AG09309 (cell line): ENCODE data around the gene AMIGO1.

Experiments
- DNase-seq: peaks from one replicate; pipeline ENCODE4 v3.0.0-alpha.2; 2010; ENCODE audit warnings: low read depth
- H3K4me3 ChIP-seq: 2 replicates; pipeline ENCODE4 v1.5.1; 2011; ENCODE audit warnings: mild to moderate bottlenecking, low read depth, low read length, moderate library complexity; ENCODE audit not compliant: control insufficient read depth
- TF ChIP-seq, protein P1 (sequence below): IDR thresholded peaks from 2 replicates; pipeline ENCODE4 v1.5.1; 2011; ENCODE audit warnings: mild to moderate bottlenecking, low read depth, low read length, inconsistent platforms; ENCODE audit not compliant: insufficient read depth, control insufficient read depth; ENCODE audit errors: missing control alignments

Gene AMIGO1

DNA sequence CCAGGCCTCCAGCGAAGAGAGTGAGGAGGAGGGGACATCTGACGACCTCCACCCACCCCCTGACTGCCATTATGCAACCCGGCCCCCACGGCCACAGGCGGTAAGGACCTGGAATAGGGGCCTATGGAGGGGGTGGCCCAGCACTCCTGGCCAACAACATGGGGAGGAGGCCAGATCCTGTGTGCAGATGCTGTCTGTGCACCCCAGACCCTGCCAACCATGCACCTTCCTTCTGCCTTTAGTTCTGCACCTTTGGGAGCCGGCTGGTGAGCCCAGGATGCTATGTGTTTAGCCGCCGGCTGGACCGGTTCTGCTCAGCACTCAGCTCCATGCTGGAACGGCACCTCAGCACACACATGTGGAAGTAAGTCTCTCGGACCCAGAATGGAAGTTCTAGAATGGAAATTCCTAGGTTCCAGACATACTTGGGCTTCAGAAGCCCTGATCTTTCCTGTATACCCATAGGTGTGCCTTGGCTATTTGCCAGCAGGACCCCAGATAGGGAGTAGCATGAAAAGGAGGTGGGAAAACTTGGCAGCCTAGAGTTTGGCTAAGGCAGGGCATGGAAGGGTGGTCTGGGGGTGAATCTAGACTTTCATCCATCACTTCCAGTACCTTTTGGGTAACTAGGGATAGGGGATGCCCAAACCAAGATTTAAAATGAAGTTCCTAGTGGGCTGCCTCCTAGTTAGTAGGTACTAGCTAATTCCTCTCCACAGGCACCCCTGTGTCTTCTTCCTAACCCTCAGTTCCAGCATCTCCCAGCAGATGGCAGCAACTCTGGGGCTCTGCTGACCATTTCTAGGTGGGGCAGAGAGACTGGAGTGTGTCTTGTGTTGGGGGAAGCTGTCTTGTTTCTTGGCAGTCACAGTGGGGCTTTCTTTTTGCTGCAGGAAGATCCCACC lies 19.2 kb downstream of the AMIGO1 start:
- TF ChIP-seq, protein P1, sequence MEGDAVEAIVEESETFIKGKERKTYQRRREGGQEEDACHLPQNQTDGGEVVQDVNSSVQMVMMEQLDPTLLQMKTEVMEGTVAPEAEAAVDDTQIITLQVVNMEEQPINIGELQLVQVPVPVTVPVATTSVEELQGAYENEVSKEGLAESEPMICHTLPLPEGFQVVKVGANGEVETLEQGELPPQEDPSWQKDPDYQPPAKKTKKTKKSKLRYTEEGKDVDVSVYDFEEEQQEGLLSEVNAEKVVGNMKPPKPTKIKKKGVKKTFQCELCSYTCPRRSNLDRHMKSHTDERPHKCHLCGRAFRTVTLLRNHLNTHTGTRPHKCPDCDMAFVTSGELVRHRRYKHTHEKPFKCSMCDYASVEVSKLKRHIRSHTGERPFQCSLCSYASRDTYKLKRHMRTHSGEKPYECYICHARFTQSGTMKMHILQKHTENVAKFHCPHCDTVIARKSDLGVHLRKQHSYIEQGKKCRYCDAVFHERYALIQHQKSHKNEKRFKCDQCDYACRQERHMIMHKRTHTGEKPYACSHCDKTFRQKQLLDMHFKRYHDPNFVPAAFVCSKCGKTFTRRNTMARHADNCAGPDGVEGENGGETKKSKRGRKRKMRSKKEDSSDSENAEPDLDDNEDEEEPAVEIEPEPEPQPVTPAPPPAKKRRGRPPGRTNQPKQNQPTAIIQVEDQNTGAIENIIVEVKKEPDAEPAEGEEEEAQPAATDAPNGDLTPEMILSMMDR = peak; percentile 93
- H3K4me3 ChIP-seq = no peak overlapping the region
- DNase-seq = no peak

DNA sequence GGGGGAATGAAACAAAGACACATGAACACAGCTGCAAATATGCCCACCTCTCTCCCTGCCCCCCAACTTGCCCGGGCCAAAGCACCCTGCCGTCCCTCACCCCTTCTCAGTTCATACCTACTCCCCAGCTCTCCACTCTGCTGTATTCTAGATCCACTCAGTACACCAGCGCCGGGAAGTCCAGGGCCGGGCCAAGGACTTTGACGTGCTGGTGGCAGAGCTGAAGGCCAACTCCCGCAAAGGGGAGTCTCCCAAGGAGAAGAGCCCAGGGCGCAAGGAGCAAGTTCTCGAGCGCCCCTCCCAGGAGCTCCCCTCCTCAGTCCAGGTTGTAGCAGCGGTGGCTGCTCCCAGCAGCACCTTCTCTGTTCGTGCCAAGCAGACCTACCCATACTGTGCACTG lies 20.8 kb downstream of the AMIGO1 start:
- TF ChIP-seq, protein P1 = no peak
- DNase-seq = no peak
- H3K4me3 ChIP-seq = no peak overlapping the region

DNA sequence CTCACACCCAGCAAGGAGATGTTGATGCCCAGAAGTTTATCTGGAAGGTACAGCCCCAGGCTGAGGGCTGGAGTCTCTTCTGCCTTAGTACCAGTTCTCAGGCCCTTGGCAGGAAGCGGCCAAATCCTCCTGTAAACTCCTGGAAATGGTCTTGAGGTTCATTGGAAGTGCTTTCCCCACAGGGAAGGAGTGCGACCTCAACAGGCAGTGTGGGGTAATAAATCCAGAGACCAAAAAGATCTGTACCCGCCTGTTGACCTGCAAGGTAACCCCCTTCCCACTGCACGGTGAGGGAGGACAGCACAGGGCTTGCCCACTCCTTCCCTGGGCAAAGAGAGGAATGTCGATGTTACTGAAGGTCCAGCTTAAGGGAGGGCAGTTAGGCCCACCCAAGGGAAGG lies 21.3 kb downstream of the AMIGO1 start:
- H3K4me3 ChIP-seq = no peak overlapping the region
- TF ChIP-seq, protein P1 = no peak
- no peak for DNase-seq

DNA sequence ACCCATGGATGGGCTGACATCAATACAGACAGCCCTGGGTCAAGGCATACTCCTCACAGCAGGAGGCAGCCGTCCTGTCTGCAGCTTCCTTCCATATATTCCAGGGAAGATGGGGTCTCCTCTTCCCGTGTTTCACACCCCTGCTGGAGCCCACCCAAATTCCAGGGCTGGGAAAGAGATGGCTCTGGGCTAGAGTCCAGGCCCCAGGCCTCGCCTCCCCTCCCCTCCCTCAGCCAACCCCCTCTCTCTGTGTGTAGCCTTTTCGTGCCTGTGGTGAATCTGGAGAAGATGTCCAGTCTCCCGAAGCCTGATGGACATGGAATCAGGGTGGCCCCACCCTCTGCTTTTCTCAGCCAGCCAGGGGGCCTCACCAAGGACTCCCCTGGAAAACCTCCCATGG lies 22.3 kb downstream of the AMIGO1 start:
- H3K4me3 ChIP-seq = no peak overlapping the region
- DNase-seq = no peak
- TF ChIP-seq, protein P1 = no peak

DNA sequence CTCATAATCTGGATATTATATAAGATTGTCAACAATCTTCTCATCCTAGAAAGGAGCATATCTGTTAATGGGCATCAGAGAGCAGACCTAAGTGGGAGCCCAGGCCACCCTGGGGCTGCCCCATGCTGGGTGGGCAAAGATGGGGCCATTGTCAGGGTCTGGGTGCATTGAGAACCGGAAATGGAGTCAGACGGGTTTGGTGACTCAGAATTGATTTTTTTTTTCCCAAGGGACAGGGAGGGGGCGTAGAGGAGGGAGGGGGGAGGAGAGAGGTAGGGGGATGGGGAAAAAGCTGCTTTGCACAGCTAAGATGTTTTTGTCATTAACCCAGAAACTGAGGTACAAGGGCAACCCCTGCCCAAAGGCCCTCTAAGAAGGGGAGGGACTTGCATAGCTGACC lies 24.5 kb downstream of the AMIGO1 start:
- peak overlapping the region; percentile 85; the same call in 1 of the 2 replicates for H3K4me3 ChIP-seq
- TF ChIP-seq, protein P1 = no peak
- no peak for DNase-seq

DNA sequence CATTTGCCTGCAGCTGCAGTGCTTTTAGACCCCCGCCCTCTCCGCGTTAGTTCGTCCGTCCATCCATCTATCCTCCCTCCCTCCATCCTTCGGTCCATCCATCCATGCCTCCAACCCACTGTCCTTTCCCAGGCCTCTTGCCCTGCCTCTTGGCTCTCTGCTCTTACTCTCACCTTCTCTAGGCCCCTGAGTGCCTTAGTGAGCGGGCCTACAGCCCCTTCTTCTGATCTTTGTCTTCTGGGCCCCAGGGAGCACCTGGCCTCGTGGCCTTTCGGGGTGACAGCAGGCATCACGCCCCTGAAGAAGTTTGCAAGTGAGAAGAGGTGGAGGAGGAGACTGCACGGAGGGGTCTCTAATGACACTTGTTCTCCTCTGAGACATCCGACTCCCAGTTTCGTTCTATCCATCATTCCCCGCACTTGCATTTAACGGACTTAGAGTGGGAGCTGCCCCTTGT lies 25.0 kb downstream of the AMIGO1 start:
- DNase-seq = no peak
- TF ChIP-seq, protein P1 = no peak
- peak overlapping the region; percentile 85 for H3K4me3 ChIP-seq
